ENCODE data around the gene GLT6D1.

- TF ChIP-seq CTCF (IDR thresholded peaks at IDR 0.05; ENCODE audit: low read depth, low read length, poor library complexity, severe bottlenecking) (no peak), EZH2phosphoT487 (IDR thresholded peaks at IDR 0.05; ENCODE audit: borderline replicate concordance, low read length) (no peak)
These were observed 28.2 kb upstream of the GLT6D1 start for GRCh38 chr9:135667463-135668001.

Data from DOHH2 (cell line).